ENCODE measurements around the gene PAX2.

GRCh38 chr10:100874702-100875483 is 129.5 kb downstream of the PAX2 start:
- TF ChIP-seq MAX (IDR thresholded peaks at IDR 0.05) (no peak), POLR2A (IDR thresholded peaks at IDR 0.05; ENCODE audit: low read length) (no peak), HDAC2 (IDR thresholded peaks at IDR 0.05) (no peak), RFX5 (IDR thresholded peaks at IDR 0.05) (no peak), HMGXB4 (CRISPR knock-in tag; IDR thresholded peaks at IDR 0.05; ENCODE audit: borderline replicate concordance) (no peak), ZFP36 (IDR thresholded peaks at IDR 0.05; ENCODE audit: borderline replicate concordance, partially characterized antibody) (no peak), MYC (IDR thresholded peaks at IDR 0.05; ENCODE audit: borderline replicate concordance, low read length) (no peak), RARB (CRISPR knock-in tag; IDR thresholded peaks at IDR 0.05) (no peak), SMC3 (IDR thresholded peaks at IDR 0.05) (no peak), FOSB (CRISPR knock-in tag; IDR thresholded peaks at IDR 0.05) (no peak), BCL3 (IDR thresholded peaks at IDR 0.05) (no peak), CHD2 (IDR thresholded peaks at IDR 0.05; ENCODE audit: low read length, partially characterized antibody) (no peak)
- TF ChIP-seq, protein P1, sequence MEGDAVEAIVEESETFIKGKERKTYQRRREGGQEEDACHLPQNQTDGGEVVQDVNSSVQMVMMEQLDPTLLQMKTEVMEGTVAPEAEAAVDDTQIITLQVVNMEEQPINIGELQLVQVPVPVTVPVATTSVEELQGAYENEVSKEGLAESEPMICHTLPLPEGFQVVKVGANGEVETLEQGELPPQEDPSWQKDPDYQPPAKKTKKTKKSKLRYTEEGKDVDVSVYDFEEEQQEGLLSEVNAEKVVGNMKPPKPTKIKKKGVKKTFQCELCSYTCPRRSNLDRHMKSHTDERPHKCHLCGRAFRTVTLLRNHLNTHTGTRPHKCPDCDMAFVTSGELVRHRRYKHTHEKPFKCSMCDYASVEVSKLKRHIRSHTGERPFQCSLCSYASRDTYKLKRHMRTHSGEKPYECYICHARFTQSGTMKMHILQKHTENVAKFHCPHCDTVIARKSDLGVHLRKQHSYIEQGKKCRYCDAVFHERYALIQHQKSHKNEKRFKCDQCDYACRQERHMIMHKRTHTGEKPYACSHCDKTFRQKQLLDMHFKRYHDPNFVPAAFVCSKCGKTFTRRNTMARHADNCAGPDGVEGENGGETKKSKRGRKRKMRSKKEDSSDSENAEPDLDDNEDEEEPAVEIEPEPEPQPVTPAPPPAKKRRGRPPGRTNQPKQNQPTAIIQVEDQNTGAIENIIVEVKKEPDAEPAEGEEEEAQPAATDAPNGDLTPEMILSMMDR (IDR thresholded peaks at IDR 0.05), result no peak
- TF ChIP-seq, protein P2, sequence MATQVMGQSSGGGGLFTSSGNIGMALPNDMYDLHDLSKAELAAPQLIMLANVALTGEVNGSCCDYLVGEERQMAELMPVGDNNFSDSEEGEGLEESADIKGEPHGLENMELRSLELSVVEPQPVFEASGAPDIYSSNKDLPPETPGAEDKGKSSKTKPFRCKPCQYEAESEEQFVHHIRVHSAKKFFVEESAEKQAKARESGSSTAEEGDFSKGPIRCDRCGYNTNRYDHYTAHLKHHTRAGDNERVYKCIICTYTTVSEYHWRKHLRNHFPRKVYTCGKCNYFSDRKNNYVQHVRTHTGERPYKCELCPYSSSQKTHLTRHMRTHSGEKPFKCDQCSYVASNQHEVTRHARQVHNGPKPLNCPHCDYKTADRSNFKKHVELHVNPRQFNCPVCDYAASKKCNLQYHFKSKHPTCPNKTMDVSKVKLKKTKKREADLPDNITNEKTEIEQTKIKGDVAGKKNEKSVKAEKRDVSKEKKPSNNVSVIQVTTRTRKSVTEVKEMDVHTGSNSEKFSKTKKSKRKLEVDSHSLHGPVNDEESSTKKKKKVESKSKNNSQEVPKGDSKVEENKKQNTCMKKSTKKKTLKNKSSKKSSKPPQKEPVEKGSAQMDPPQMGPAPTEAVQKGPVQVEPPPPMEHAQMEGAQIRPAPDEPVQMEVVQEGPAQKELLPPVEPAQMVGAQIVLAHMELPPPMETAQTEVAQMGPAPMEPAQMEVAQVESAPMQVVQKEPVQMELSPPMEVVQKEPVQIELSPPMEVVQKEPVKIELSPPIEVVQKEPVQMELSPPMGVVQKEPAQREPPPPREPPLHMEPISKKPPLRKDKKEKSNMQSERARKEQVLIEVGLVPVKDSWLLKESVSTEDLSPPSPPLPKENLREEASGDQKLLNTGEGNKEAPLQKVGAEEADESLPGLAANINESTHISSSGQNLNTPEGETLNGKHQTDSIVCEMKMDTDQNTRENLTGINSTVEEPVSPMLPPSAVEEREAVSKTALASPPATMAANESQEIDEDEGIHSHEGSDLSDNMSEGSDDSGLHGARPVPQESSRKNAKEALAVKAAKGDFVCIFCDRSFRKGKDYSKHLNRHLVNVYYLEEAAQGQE (IDR thresholded peaks at IDR 0.05), result no peak

Data from A549 (cell line).